Thyroid gland (tissue), 4 donors: ENCODE data around the gene NTPCR. TPM values are rescaled to one million over a fixed set of nuclear protein-coding genes. Genes with fewer than 3 reads are reported as not detected.

Source experiments
- DNase-seq, 2 donors: peaks; one replicate each; pipeline ENCODE4 v3.0.0-alpha.2; 2019
- H3K27ac ChIP-seq, 3 donors: fragments of 200-600 bp; sonication (generic); 1 replicate in 2 of 3; 2 replicates in 1 of 3; pipeline ENCODE4 v1.5.1; 2016 to 2019; ENCODE audit warnings: mild to moderate bottlenecking in 1 of 3, moderate library complexity in 1 of 3
- H3K27me3 ChIP-seq: fragments of 200-600 bp; sonication (generic); one replicate; pipeline ENCODE4 v1.5.1; 2019
- H3K36me3 ChIP-seq, 2 donors: fragments of 200-600 bp; sonication (generic); one replicate each; pipeline ENCODE4 v1.5.1; 2016 to 2019
- H3K4me1 ChIP-seq, 2 donors: fragments of 200-600 bp; sonication (generic); one replicate each; pipeline ENCODE4 v1.5.1; 2017 to 2019
- H3K4me3 ChIP-seq, 3 donors: fragments of 200-600 bp; sonication (generic); replicated peaks in 1 of 3; 1 replicate in 2 of 3; 2 replicates in 1 of 3; pipeline ENCODE4 v1.5.1; 2016; ENCODE audit warnings: mild to moderate bottlenecking in 1 of 3
- H3K9me3 ChIP-seq: fragments of 200-600 bp; sonication (generic); one replicate; pipeline ENCODE4 v1.5.1; 2017
- POLR2A ChIP-seq, 2 donors: fragments of 450-650 bp; IDR thresholded peaks; one replicate each; pipeline ENCODE4 v1.6.1; 2017; ENCODE audit warnings: antibody characterized with exemption in 2 of 2, mild to moderate bottlenecking in 2 of 2, moderate library complexity in 1 of 2
- WGBS, 2 donors: methylation state at CpG; one replicate each; pipeline ENCODE4 v1.1.5; 2017; 5-methylcytosine and 5-hydroxymethylcytosine counted together
- intact Hi-C: fragments of 100-400 bp; cut with DNase I; formaldehyde crosslinking; loops from one replicate; pipeline ENCODE4 v1.15.1; 2023
- total RNA-seq, 4 donors: library from RNA; depleted of rRNA; stranded (reverse); fragments of >200 nt; gene quantifications; one replicate each; pipeline ENCODE4 v1.2.3, GENCODE V29; 2016
- TF ChIP-seq, protein P1 (sequence below), 6 experiments: fragments of 200-600 bp in 3 of 6; fragments of 450-650 bp in 3 of 6; sonication (generic) in 3 of 6; IDR thresholded peaks; one replicate each; pipeline ENCODE4 v1.5.1; 2016 to 2019; ENCODE audit warnings: antibody characterized with exemption in 6 of 6, mild to moderate bottlenecking in 2 of 6, inconsistent platforms in 1 of 6, moderate library complexity in 1 of 6

NTPCR gene
- total RNA-seq, 4 donors from 2014 or later = 32.3 to 53.5 (median 43.5) TPM

DNA sequence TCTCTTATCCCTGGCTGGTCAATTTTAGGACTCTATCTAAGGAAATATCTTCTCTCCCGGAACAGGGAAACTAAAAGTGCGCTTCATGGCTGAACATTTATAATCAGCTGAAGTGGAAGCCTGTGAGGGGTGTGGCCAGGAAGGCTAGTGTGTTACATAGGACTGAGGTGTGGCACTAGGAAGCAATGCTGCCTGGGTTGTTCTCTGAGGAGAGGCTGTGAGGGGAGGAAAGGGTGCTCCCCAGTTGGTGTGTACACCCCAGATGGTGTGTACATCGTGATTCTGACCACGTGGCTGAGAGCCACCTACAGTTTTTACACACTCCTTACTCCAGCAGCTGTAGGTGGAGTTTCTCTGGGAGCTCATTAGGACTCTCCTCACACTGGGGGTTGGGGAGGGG is 16.3 kb downstream of the NTPCR start:
- peaks cover 0 to 18% of the 10 kb centered on the region in 2 donors for H3K36me3 ChIP-seq
- H3K27me3 ChIP-seq = no peaks in the 10 kb centered on the region
- DNase-seq = no peak
- intact Hi-C loops = no loop called here
- H3K4me3 ChIP-seq = no peak overlapping the region
- no peaks in the 10 kb centered on the region for H3K9me3 ChIP-seq
- peaks cover 19 to 21% of the 10 kb centered on the region in 2 donors for H3K4me1 ChIP-seq
- no peak overlapping the region for H3K27ac ChIP-seq
- TF ChIP-seq POLR2A (IDR thresholded peaks at IDR 0.05) = no peak
- TF ChIP-seq, protein P1, sequence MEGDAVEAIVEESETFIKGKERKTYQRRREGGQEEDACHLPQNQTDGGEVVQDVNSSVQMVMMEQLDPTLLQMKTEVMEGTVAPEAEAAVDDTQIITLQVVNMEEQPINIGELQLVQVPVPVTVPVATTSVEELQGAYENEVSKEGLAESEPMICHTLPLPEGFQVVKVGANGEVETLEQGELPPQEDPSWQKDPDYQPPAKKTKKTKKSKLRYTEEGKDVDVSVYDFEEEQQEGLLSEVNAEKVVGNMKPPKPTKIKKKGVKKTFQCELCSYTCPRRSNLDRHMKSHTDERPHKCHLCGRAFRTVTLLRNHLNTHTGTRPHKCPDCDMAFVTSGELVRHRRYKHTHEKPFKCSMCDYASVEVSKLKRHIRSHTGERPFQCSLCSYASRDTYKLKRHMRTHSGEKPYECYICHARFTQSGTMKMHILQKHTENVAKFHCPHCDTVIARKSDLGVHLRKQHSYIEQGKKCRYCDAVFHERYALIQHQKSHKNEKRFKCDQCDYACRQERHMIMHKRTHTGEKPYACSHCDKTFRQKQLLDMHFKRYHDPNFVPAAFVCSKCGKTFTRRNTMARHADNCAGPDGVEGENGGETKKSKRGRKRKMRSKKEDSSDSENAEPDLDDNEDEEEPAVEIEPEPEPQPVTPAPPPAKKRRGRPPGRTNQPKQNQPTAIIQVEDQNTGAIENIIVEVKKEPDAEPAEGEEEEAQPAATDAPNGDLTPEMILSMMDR (IDR thresholded peaks at IDR 0.05) = no peak
- 63 to 74% methylated on average over 4 of the region's 4 CpGs for WGBS, 2 donors

DNA sequence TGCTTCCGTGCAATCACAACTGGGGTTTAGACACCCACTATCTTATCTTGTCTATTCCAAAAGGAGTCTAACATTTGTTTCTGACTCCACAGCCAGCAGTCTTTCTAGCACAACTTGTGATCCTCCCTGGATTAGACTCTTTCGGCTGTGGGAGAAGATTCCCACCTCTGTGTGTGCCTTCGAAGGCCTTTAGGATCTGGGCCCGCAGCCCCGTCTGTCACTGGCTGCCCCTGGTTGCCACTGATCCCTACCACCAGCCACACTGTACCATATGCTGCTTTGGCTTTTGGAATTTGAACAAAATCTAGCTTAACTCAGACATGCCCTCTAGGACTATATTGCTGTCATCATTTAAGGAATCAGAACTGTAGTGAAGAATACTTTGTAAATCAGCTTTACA is 18.0 kb downstream of the NTPCR start:
- DNase-seq = no peak
- no peaks in the 10 kb centered on the region for H3K9me3 ChIP-seq
- 97% methylated on average over 5 of the region's 5 CpGs for WGBS, 2 donors
- no peaks in the 10 kb centered on the region for H3K27me3 ChIP-seq
- TF ChIP-seq POLR2A (IDR thresholded peaks at IDR 0.05) = no peak
- TF ChIP-seq, protein P1 (IDR thresholded peaks at IDR 0.05) = no peak
- H3K36me3 ChIP-seq = peaks cover 11 to 29% of the 10 kb centered on the region in 2 donors
- intact Hi-C loops = no loop called here
- H3K27ac ChIP-seq = no peak overlapping the region
- no peak overlapping the region for H3K4me3 ChIP-seq
- H3K4me1 ChIP-seq = peaks cover 7 to 9% of the 10 kb centered on the region in 2 donors

DNA sequence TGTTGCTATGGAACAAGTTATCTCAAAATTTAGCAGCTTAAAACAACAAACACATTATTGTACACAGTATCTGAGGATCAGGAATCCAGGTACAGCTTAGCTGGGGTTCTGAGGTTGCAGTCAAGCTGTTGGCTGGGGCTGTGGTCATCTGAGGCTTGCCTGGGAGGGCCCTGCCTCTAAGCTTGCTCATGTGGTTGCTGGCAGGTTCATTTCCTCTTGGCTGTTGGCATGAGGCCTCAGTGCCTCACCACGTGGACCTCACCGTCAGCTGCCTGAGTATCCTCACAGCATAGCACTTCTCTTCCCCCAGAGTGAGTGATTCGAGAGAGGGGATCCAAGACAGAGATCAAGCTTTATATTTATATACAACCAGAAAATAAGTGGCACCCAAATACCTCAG is 18.6 kb downstream of the NTPCR start:
- Histone ChIP-seq H3K9me3 (no peaks in the 10 kb centered on the region), H3K4me1 (peaks cover 1 to 4% of the 10 kb centered on the region in 2 donors), H3K27me3 (no peaks in the 10 kb centered on the region), H3K27ac (no peak overlapping the region), H3K4me3 (no peak overlapping the region), H3K36me3 (peaks cover 11 to 33% of the 10 kb centered on the region in 2 donors)
- DNase-seq = peak; percentile 21 to 43
- 49 to 73% methylated on average over 3 of the region's 3 CpGs for WGBS, 2 donors
- intact Hi-C loops = no loop called here
- TF ChIP-seq POLR2A (IDR thresholded peaks at IDR 0.05) = no peak
- TF ChIP-seq, protein P1 (IDR thresholded peaks at IDR 0.05) = no peak

DNA sequence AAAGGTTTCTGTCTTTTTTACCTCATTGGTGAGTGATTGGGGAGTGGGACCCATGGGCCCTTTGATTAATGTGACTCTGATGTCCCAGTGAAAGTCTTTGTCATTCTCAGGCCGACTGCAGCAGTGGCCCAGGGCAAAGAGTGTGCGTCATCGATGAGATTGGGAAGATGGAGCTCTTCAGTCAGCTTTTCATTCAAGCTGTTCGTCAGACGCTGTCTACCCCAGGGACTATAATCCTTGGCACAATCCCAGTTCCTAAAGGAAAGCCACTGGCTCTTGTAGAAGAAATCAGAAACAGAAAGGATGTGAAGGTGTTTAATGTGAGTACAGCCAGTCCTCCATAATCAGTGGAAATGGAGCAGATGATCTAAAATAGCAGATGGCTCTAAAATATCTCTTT is 19.4 kb downstream of the NTPCR start:
- Histone ChIP-seq H3K4me1 (no peaks in the 10 kb centered on the region), H3K4me3 (no peak overlapping the region), H3K9me3 (no peaks in the 10 kb centered on the region), H3K27ac (no peak overlapping the region), H3K27me3 (no peaks in the 10 kb centered on the region), H3K36me3 (peaks cover 11 to 33% of the 10 kb centered on the region in 2 donors)
- intact Hi-C loops = no loop called here
- TF ChIP-seq, protein P1 (IDR thresholded peaks at IDR 0.05) = no peak
- no peak for TF ChIP-seq POLR2A (IDR thresholded peaks at IDR 0.05)
- 87 to 88% methylated on average over 5 of the region's 5 CpGs for WGBS, 2 donors
- no peak for DNase-seq

DNA sequence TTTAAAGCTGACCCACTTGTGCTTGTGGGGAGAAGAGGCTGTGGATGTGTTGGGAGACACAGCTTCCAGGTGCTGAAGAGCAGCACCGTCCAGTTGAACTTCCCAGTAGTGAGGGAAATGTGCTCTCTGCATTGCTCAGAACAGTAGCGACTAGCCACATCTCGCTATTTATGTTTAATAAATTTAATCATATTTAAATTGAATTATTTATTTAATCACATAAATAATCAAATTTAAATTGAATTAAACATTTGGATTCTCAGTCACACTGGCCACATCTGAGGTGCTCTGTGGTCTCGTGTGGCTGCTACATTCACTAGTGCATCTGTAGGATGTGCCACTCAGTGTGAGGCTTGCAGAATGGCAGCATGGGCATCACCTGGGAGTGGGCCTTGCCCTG is 20.1 kb downstream of the NTPCR start:
- no peaks in the 10 kb centered on the region for H3K27me3 ChIP-seq

More for the DNA sequence above, 20.1 kb downstream of the NTPCR start:
- intact Hi-C loops = no loop called here
- Histone ChIP-seq H3K9me3 (no peaks in the 10 kb centered on the region), H3K4me1 (no peaks in the 10 kb centered on the region), H3K36me3 (peaks cover 11 to 33% of the 10 kb centered on the region in 2 donors), H3K4me3 (no peak overlapping the region), H3K27ac (no peak overlapping the region)
- WGBS, 2 donors = 91 to 99% methylated on average over 4 of the region's 4 CpGs
- no peak for DNase-seq
- TF ChIP-seq, protein P1 (IDR thresholded peaks at IDR 0.05) = no peak
- no peak for TF ChIP-seq POLR2A (IDR thresholded peaks at IDR 0.05)
